Coronary artery (tissue), 2 donors: Measurements from ENCODE around the gene TELO2.
"Not testable (repeated sequence)": the region's sequence is repeated elsewhere in the genome, so short reads cannot be mapped to it uniquely, and the experiment has no call there.

Experiments used
- DNase-seq: peaks from one replicate; pipeline ENCODE4 v3.0.0-alpha.2; 2017; ENCODE audit warnings: low spot score
- H3K27ac ChIP-seq, 2 donors: fragments of 200-600 bp; sonication (generic); one replicate each; pipeline ENCODE4 v1.5.1; 2016 to 2019
- H3K4me3 ChIP-seq: fragments of 200-600 bp; sonication (generic); 2 replicates; pipeline ENCODE4 v1.5.1; 2016; ENCODE audit warnings: mild to moderate bottlenecking, moderate library complexity
- CTCF ChIP-seq: fragments of 200-600 bp; sonication (generic); IDR thresholded peaks from one replicate; pipeline ENCODE4 v1.5.1; 2019; ENCODE audit warnings: antibody characterized with exemption

TELO2 gene

DNA sequence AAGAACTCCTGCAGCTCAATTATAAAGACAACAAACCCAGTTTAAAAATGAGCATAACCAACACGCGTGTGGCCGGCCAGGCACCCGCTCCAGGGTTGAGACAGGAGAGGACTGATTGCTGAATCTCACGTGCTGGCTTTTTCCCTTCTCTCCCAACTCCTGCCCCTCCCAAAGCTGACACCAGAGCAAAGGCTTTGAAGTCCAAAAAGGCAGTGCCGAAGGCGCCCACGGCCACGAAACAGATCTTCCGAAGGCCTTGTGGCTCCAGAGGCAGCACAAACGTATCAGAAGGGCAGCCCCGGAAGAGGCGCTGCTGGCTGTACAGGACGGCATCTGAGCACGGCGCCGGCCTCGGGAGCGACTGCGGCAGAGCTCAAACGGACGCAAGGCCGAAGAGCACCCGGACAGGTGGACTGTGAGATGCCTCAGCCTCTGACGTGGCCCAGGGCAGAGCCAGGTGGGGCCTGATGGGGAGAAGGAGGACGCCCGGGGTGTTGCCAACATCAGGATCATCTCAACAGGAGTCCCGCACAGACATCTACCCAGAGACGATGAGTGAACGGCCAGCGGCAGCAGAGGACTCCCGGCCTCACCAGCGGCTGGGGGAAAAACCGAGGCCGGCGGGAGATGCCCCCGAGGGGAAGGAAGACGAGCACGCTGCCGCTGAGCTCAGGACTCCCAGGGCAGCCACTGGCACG is 28.8 kb upstream of the TELO2 start:
- Histone ChIP-seq H3K4me3 (no peak overlapping the region), H3K27ac (no peak overlapping the region)
- no peak for DNase-seq
- TF ChIP-seq CTCF = no peak

- no peak overlapping the region for H3K27ac ChIP-seq
- H3K4me3 ChIP-seq = no peak overlapping the region
- no peak for TF ChIP-seq CTCF
- DNase-seq = no peak
These were observed 28.1 kb upstream of the TELO2 start for GRCh38 chr16:1464894-1465566.

GRCh38 chr16:1465567-1465915 is 27.6 kb upstream of the TELO2 start:
- no peak overlapping the region for H3K4me3 ChIP-seq
- H3K27ac ChIP-seq = no peak overlapping the region
- no peak for TF ChIP-seq CTCF
- DNase-seq = no peak

- TF ChIP-seq CTCF = no peak
- no peak overlapping the region for H3K27ac ChIP-seq
- DNase-seq = no peak
These were observed 27.1 kb upstream of the TELO2 start for GRCh38 chr16:1466054-1466453.

GRCh38 chr16:1466968-1467521 is 26.1 kb upstream of the TELO2 start:
- Histone ChIP-seq H3K4me3 (no peak overlapping the region), H3K27ac (no peak overlapping the region)
- DNase-seq = no peak
- TF ChIP-seq CTCF = no peak

More at GRCh38 chr16:1466054-1466453, 27.1 kb upstream of the TELO2 start:
- H3K4me3 ChIP-seq = no peak overlapping the region

- H3K4me3 ChIP-seq = no peak overlapping the region
- TF ChIP-seq CTCF = no peak
- no peak overlapping the region for H3K27ac ChIP-seq
- DNase-seq = no peak
These were observed 24.7 kb upstream of the TELO2 start for GRCh38 chr16:1468426-1468810.

- not testable (repeated sequence) for DNase-seq, H3K27ac ChIP-seq, H3K4me3 ChIP-seq
These were observed 24.0 kb upstream of the TELO2 start for GRCh38 chr16:1469141-1469540.
